Spleen (tissue), 7 donors: ENCODE data around the gene TOM1L2.

Source experiments
- POLR2AphosphoS5 ChIP-seq, 3 donors: sonication (generic); formaldehyde crosslinking; IDR thresholded peaks; one replicate each; pipeline ENCODE4 v1.5.1; 2017; ENCODE audit warnings: antibody characterized with exemption in 3 of 3
- TF ChIP-seq, protein P1 (sequence below), 11 experiments: fragments of 200-600 bp in 7 of 11; fragments of 450-650 bp in 4 of 11; sonication (generic) in 4 of 11; IDR thresholded peaks in 8 of 11; conservative IDR thresholded peaks in 3 of 11; 1 replicate in 7 of 11; 2 replicates in 4 of 11; pipeline versions ENCODE4 v1.4.0 to v1.8.0; 2016 to 2021; ENCODE audit warnings: antibody characterized with exemption in 11 of 11, inconsistent platforms in 4 of 11, mild to moderate bottlenecking in 1 of 11
- donor health status: DM: no; HTN: no; CAD: no; lungs with moderate emphysema.
- donor health status: DM: no; HTN: no; CAD: no.
- donor health status: DM: no; HTN: no; CAD: no.

DNA sequence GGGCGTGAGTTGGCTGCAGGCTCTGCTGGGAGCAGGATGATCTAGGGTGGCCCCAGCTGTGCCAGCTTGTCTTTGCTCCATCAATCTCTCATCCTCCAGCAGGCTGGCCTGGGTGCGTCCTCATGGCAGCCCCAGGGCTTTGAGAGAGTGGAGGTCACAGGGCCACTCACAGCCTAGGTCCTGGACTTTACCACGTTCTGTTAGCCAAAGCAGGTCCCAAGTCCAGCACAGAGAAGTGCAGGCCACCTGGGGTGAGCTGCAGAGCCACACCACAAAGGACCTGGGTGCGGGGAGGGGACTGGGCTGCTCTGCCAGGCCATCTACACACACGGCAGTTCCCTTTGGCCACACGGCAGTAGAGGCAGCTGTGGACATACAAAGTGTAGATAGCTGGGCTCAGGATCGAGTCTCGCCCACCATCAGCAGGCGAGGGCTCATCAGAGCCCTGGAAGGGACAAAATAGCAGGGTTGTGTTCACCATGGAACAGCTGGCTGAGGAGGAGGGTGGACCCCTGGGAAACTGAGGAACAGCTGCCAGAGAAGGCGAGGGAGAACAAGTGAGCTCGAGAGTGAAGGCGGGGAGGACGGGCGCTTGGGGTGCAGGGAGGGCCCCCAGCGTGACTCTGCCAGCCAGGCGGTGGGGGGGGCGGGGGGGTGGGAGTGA is 165.5 kb downstream of the TOM1L2 start:
- TF ChIP-seq, protein P1, sequence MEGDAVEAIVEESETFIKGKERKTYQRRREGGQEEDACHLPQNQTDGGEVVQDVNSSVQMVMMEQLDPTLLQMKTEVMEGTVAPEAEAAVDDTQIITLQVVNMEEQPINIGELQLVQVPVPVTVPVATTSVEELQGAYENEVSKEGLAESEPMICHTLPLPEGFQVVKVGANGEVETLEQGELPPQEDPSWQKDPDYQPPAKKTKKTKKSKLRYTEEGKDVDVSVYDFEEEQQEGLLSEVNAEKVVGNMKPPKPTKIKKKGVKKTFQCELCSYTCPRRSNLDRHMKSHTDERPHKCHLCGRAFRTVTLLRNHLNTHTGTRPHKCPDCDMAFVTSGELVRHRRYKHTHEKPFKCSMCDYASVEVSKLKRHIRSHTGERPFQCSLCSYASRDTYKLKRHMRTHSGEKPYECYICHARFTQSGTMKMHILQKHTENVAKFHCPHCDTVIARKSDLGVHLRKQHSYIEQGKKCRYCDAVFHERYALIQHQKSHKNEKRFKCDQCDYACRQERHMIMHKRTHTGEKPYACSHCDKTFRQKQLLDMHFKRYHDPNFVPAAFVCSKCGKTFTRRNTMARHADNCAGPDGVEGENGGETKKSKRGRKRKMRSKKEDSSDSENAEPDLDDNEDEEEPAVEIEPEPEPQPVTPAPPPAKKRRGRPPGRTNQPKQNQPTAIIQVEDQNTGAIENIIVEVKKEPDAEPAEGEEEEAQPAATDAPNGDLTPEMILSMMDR (IDR thresholded peaks at IDR 0.05 in 8 of 11, conservative IDR thresholded peaks at IDR 0.05 in 3 of 11): no peak
- peak in 2 of 3 donors; percentile 5 to 40 for TF ChIP-seq POLR2AphosphoS5 (IDR thresholded peaks at IDR 0.05)
